ENCODE results near the gene VAT1.
"Not testable (repeated sequence)": the region's sequence is repeated elsewhere in the genome, so short reads cannot be mapped to it uniquely, and the experiment has no call there.

VAT1 gene

GRCh38 chr17:43003542-43004172, 18.5 kb downstream of the VAT1 start:
- no peak for DNase-seq

GRCh38 chr17:43000894-43001293, 21.3 kb downstream of the VAT1 start:
- DNase-seq = not testable (repeated sequence)

- DNase-seq = no peak
Measured at GRCh38 chr17:42999003-42999525, 23.1 kb downstream of the VAT1 start.

GRCh38 chr17:42997984-42998938, 23.9 kb downstream of the VAT1 start, which contains the start of gene RPL27:
Gene RPL27 (plus strand): TSS chr17:42998419. CDS start chr17:42998751, 332 bp downstream.
- peak; percentile 99 for DNase-seq

GRCh38 chr17:42997390-42997983, 24.7 kb downstream of the VAT1 start:
- DNase-seq = no peak

- not testable (repeated sequence) for DNase-seq
Measured at GRCh38 chr17:42993913-42994312, 28.3 kb downstream of the VAT1 start.

GRCh38 chr17:42992872-42993271, 29.3 kb downstream of the VAT1 start:
- no peak for DNase-seq

GRCh38 chr17:42991471-42991870, 30.7 kb downstream of the VAT1 start:
- DNase-seq = no peak

- no peak for DNase-seq
Measured at GRCh38 chr17:42989726-42990652, 32.2 kb downstream of the VAT1 start.

- no peak for DNase-seq
Measured at GRCh38 chr17:42989141-42989540, 33.0 kb downstream of the VAT1 start.

- DNase-seq = no peak
Measured at GRCh38 chr17:42985225-42985624, 37.0 kb downstream of the VAT1 start.

- no peak for DNase-seq
Measured at GRCh38 chr17:42982266-42982665, 39.9 kb downstream of the VAT1 start.

- DNase-seq = peak; percentile 11
Measured at GRCh38 chr17:42980766-42981397, 41.3 kb downstream of the VAT1 start.

GRCh38 chr17:42980274-42980765, 41.9 kb downstream of the VAT1 start, which contains the start of gene RUNDC1:
Gene RUNDC1 (plus strand): TSS chr17:42980565. CDS start chr17:42980577, 12 bp downstream.
- DNase-seq = peak; percentile 89

- peak; percentile 66 for DNase-seq
Measured at GRCh38 chr17:42979511-42980273, 42.5 kb downstream of the VAT1 start, which contains the start of gene PTGES3L. Gene PTGES3L (minus strand): TSS chr17:42980080. CDS start chr17:42980053, 27 bp downstream.

GRCh38 chr17:42975701-42976100, 46.5 kb downstream of the VAT1 start:
- DNase-seq = not testable (repeated sequence)

- DNase-seq = no peak
Measured at GRCh38 chr17:42975265-42975664, 46.9 kb downstream of the VAT1 start.

- DNase-seq = not testable (repeated sequence)
Measured at GRCh38 chr17:42973323-42973722, 48.9 kb downstream of the VAT1 start.

- DNase-seq = no peak
Measured at GRCh38 chr17:42971589-42971988, 50.6 kb downstream of the VAT1 start.

GRCh38 chr17:42969001-42969581, 53.1 kb downstream of the VAT1 start:
- no peak for DNase-seq
